Cardiac fibroblast (primary cell): ENCODE measurements around the gene SMIM5.
"Not testable (repeated sequence)": the region's sequence is repeated elsewhere in the genome, so short reads cannot be mapped to it uniquely, and the experiment has no call there.

Experiments
- DNase-seq, 2 donors: peaks; one replicate each; pipeline versions ENCODE4 v3.0.0 to v3.0.0-alpha.2; 2010; ENCODE audit warnings: low read depth in 2 of 2
- H3K4me3 ChIP-seq, 2 donors: replicated peaks in 1 of 2; 1 replicate in 1 of 2; 2 replicates in 1 of 2; pipeline ENCODE4 v1.5.1; 2011; ENCODE audit warnings: low read depth in 2 of 2, low read length in 2 of 2, mild to moderate bottlenecking in 2 of 2, moderate library complexity in 1 of 2
- CTCF ChIP-seq: IDR thresholded peaks from one replicate; pipeline ENCODE4 v1.5.1; 2011; ENCODE audit warnings: low read depth, mild to moderate bottlenecking, low read length, inconsistent platforms

Gene SMIM5

GRCh38 chr17:75635610-75636202 lies 2.5 kb downstream of the SMIM5 start:
- no peak for DNase-seq
- H3K4me3 ChIP-seq, result no peak overlapping the region
- no peak for TF ChIP-seq CTCF

DNA sequence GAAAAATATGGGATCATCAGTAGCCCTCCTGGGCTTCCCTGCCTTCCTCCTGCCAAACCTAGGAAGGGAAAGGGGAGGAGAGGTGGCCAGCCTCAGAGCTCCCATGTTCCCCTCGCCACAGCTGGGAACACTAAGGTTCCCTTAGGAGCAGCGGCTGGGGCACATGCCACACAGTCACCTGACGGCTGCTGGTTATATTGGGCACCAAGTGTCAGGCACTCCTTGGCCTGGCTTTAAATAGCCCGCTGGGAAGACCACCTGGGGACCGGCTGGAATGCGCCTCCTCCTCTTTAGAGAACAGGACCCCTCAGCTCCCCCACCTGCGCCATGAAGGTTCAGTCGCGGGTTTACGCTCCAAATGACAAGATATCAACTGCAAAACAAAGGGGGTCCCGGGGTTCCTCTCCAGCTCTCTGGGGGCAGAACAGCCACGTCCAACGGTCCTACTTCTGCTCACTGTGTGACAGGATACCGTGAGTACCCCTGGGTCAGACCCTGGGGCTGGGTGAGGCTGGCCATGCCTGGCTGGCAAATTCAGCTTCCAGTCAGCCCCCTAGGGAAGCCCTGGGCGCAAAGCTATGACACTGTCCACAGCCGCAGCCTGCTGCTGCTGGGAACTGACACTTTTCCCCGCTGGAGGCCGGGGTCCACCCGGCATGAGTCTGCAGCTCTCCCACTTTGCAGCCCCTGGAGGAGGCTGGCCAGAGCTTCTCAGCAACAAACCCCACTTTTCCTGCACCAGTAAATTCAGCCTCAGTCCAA lies 3.3 kb downstream of the SMIM5 start:
- H3K4me3 ChIP-seq, result no peak overlapping the region
- no peak for TF ChIP-seq CTCF
- no peak for DNase-seq

GRCh38 chr17:75637143-75637538 lies 3.9 kb downstream of the SMIM5 start:
- TF ChIP-seq CTCF, result no peak
- no peak overlapping the region for H3K4me3 ChIP-seq
- DNase-seq, result no peak

GRCh38 chr17:75637551-75637950 lies 4.3 kb downstream of the SMIM5 start:
- DNase-seq, result no peak
- no peak for TF ChIP-seq CTCF
- no peak overlapping the region for H3K4me3 ChIP-seq

DNA sequence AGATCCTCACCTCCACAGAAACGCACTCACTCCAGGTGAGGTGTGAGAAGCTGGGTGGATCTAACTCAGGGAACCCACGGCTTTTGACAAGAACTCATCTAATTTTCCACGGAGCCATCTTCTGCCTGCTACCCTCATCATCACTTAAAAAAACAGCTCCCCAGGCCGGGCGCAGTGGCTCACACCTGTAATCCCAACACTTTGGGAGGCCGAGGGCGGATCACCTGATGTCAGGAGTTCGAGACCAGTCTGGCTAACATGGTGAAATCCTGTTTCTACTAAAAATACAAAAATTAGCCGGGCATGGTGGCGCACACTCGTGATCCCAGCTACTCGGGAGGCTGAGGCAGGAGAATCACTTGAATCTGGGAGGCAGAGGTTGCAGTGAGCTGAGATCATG lies 4.8 kb downstream of the SMIM5 start:
- not testable (repeated sequence) for DNase-seq, H3K4me3 ChIP-seq

GRCh38 chr17:75638893-75639292 lies 5.7 kb downstream of the SMIM5 start:
- DNase-seq, result no peak
- TF ChIP-seq CTCF, result no peak
- no peak overlapping the region for H3K4me3 ChIP-seq

GRCh38 chr17:75639327-75639726 lies 6.1 kb downstream of the SMIM5 start:
- H3K4me3 ChIP-seq, result no peak overlapping the region
- no peak for TF ChIP-seq CTCF
- no peak for DNase-seq
